Measurements from ENCODE around the gene PARD3B. TPM values are rescaled to one million over a fixed set of nuclear protein-coding genes. Genes with fewer than 3 reads are reported as not detected.

Gene PARD3B
- total RNA-seq, 1 donor from 2014 or later, result not detected

GRCh38 chr2:205245001-205245400 is 699.7 kb downstream of the PARD3B start:
- intact Hi-C loops (cut with micrococcal nuclease), result no loop called here

GRCh38 chr2:205245652-205246051 is 700.4 kb downstream of the PARD3B start:
- ATAC-seq (ENCODE audit: low read depth) (no peak), DNase-seq (no peak)
- intact Hi-C loops (cut with micrococcal nuclease), result no loop called here
- Mint-ChIP-seq H3K36me3 (ENCODE audit: low read depth) (no peaks in the 10 kb centered on the region), H3K4me3 (no peak overlapping the region), H3K27me3 (no peaks in the 10 kb centered on the region), H3K27ac (no peak overlapping the region), H3K4me1 (no peaks in the 10 kb centered on the region), H3K9me3 (no peaks in the 10 kb centered on the region)
- ChIA-PET POLR2A (no interaction called here), CTCF (no interaction called here)
- TF ChIP-seq CTCF (IDR thresholded peaks at IDR 0.05), result no peak

More at GRCh38 chr2:205245001-205245400, 699.7 kb downstream of the PARD3B start:
- no peaks in the 10 kb centered on the region for H3K36me3 Mint-ChIP-seq (ENCODE audit: low read depth)
- ATAC-seq (ENCODE audit: low read depth) (no peak), DNase-seq (no peak)
- no peaks in the 10 kb centered on the region for H3K4me1 Mint-ChIP-seq
- H3K27ac Mint-ChIP-seq, result no peak overlapping the region
- TF ChIP-seq CTCF (IDR thresholded peaks at IDR 0.05), result no peak
- ChIA-PET CTCF (no interaction called here), POLR2A (no interaction called here)
- no peaks in the 10 kb centered on the region for H3K9me3 Mint-ChIP-seq
- H3K27me3 Mint-ChIP-seq, result no peaks in the 10 kb centered on the region
- H3K4me3 Mint-ChIP-seq, result no peak overlapping the region

- no peak overlapping the region for H3K27ac Mint-ChIP-seq
- intact Hi-C loops (cut with micrococcal nuclease), result no loop called here
- H3K4me1 Mint-ChIP-seq, result no peaks in the 10 kb centered on the region
- no peak overlapping the region for H3K4me3 Mint-ChIP-seq
- ChIA-PET CTCF (no interaction called here), POLR2A (no interaction called here)
- no peak for DNase-seq
- no peaks in the 10 kb centered on the region for H3K36me3 Mint-ChIP-seq (ENCODE audit: low read depth)
- no peak for TF ChIP-seq CTCF (IDR thresholded peaks at IDR 0.05)
- no peak for ATAC-seq (ENCODE audit: low read depth)
- peaks cover 3% of the 10 kb centered on the region for H3K27me3 Mint-ChIP-seq
- H3K9me3 Mint-ChIP-seq, result peaks cover 2% of the 10 kb centered on the region
These were observed 713.8 kb downstream of the PARD3B start for GRCh38 chr2:205259121-205259520.

- DNase-seq, result no peak
- no peak for TF ChIP-seq CTCF (IDR thresholded peaks at IDR 0.05)
- ChIA-PET CTCF (no interaction called here), POLR2A (no interaction called here)
- H3K9me3 Mint-ChIP-seq, result peaks cover 2% of the 10 kb centered on the region
- H3K27me3 Mint-ChIP-seq, result peaks cover 3% of the 10 kb centered on the region
- no peak overlapping the region for H3K4me3 Mint-ChIP-seq
- no peak overlapping the region for H3K27ac Mint-ChIP-seq
- no peaks in the 10 kb centered on the region for H3K4me1 Mint-ChIP-seq
- intact Hi-C loops (cut with micrococcal nuclease), result no loop called here
- no peaks in the 10 kb centered on the region for H3K36me3 Mint-ChIP-seq (ENCODE audit: low read depth)
- ATAC-seq (ENCODE audit: low read depth), result no peak
These were observed 716.3 kb downstream of the PARD3B start for GRCh38 chr2:205261516-205262020.

- no peaks in the 10 kb centered on the region for H3K4me1 Mint-ChIP-seq
- H3K27ac Mint-ChIP-seq, result no peak overlapping the region
- ChIA-PET CTCF (no interaction called here), POLR2A (no interaction called here)
- H3K4me3 Mint-ChIP-seq, result no peak overlapping the region
- H3K27me3 Mint-ChIP-seq, result no peaks in the 10 kb centered on the region
- peaks cover 2% of the 10 kb centered on the region for H3K9me3 Mint-ChIP-seq
- DNase-seq (no peak), ATAC-seq (ENCODE audit: low read depth) (no peak)
- intact Hi-C loops (cut with micrococcal nuclease), result no loop called here
- no peaks in the 10 kb centered on the region for H3K36me3 Mint-ChIP-seq (ENCODE audit: low read depth)
- no peak for TF ChIP-seq CTCF (IDR thresholded peaks at IDR 0.05)
These were observed 722.0 kb downstream of the PARD3B start for GRCh38 chr2:205267323-205267722.

Measured in activated B cell treated with CpG ODN at 0.5 μM for 24 hours (primary cell).